GM10266 (cell line): Measurements from ENCODE around the gene ALG11.
"Not testable (repeated sequence)": the region's sequence is repeated elsewhere in the genome, so short reads cannot be mapped to it uniquely, and the experiment has no call there.

Experiments
- DNase-seq: peaks from one replicate; pipeline ENCODE4 v3.0.0; 2012; ENCODE audit errors: extremely low spot score
- CTCF ChIP-seq: IDR thresholded peaks from 2 replicates; pipeline ENCODE4 v1.5.1; 2012; ENCODE audit warnings: mild to moderate bottlenecking, low read depth; ENCODE audit not compliant: control insufficient read depth, insufficient read depth; ENCODE audit errors: missing control alignments

ALG11 gene

GRCh38 chr13:51976423-51976822 lies 35.8 kb upstream of the ALG11 start:
- DNase-seq: no peak
- TF ChIP-seq CTCF: no peak

- no peak for TF ChIP-seq CTCF
- DNase-seq: no peak
Measured at GRCh38 chr13:51976890-51977289, 35.3 kb upstream of the ALG11 start.

- DNase-seq: no peak
- no peak for TF ChIP-seq CTCF
Measured at GRCh38 chr13:51977625-51978024, 34.6 kb upstream of the ALG11 start.

- no peak for TF ChIP-seq CTCF
Measured at GRCh38 chr13:51978796-51979556, 33.2 kb upstream of the ALG11 start.

GRCh38 chr13:51980908-51981307 lies 31.3 kb upstream of the ALG11 start:
- TF ChIP-seq CTCF: no peak
- DNase-seq: no peak

More at GRCh38 chr13:51978796-51979556, 33.2 kb upstream of the ALG11 start:
- no peak for DNase-seq

- no peak for DNase-seq
- TF ChIP-seq CTCF: no peak
Measured at GRCh38 chr13:51981355-51981754, 30.8 kb upstream of the ALG11 start.

GRCh38 chr13:51983292-51983691 lies 28.9 kb upstream of the ALG11 start:
- not testable (repeated sequence) for DNase-seq

- not testable (repeated sequence) for DNase-seq
Measured at GRCh38 chr13:51984904-51985303, 27.3 kb upstream of the ALG11 start.
